ENCODE measurements around the gene RASGRF1.

The RASGRF1 gene

DNA sequence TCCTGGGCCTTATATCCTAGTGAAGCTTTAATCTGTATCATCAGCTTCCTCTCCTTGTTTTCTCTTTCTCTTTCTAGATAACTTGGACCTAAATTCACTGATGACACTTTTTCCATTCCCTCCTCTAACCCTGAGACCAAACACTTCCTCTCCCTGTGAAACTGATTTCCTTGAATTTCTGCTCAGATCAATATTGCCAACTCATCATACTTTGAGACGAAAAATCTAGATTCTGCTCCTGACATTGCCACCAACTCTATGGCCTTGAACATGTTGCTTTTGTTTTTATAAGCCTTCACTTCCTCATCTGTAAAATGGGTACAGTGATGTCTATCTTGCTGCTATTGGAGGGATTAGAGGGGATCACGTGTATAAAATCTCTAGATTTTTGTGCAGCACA is 42.7 kb upstream of the RASGRF1 start:
- Histone ChIP-seq H3K9me3 (ENCODE audit: insufficient read depth, low read depth, low read length) (no peaks in the 10 kb centered on the region), H3K27me3 (ENCODE audit: insufficient read depth, low read length, poor library complexity, severe bottlenecking) (no peaks in the 10 kb centered on the region), H4K20me1 (ENCODE audit: insufficient read depth, low read length, poor library complexity, severe bottlenecking) (no peaks in the 10 kb centered on the region), H3K9me2 (replicated peaks; ENCODE audit: low read depth, low read length) (no peaks in the 10 kb centered on the region), H3K4me2 (ENCODE audit: low read depth, low read length, poor library complexity, severe bottlenecking) (no peak overlapping the region), H2AFZ (ENCODE audit: low read length) (no peak overlapping the region), H3F3A (ENCODE audit: low read depth) (no peaks in the 10 kb centered on the region), H3K9ac (ENCODE audit: low read depth, low read length, poor library complexity, severe bottlenecking) (no peak overlapping the region), H3K36me3 (ENCODE audit: insufficient read depth, low read length) (no peaks in the 10 kb centered on the region), H3K79me2 (ENCODE audit: insufficient read depth, low read length) (no peaks in the 10 kb centered on the region), H3K4me3 (ENCODE audit: low read length, poor library complexity, severe bottlenecking) (no peak overlapping the region), H3K4me1 (ENCODE audit: insufficient read depth, low read length, poor library complexity, severe bottlenecking) (no peaks in the 10 kb centered on the region)
- TF ChIP-seq, protein P1, sequence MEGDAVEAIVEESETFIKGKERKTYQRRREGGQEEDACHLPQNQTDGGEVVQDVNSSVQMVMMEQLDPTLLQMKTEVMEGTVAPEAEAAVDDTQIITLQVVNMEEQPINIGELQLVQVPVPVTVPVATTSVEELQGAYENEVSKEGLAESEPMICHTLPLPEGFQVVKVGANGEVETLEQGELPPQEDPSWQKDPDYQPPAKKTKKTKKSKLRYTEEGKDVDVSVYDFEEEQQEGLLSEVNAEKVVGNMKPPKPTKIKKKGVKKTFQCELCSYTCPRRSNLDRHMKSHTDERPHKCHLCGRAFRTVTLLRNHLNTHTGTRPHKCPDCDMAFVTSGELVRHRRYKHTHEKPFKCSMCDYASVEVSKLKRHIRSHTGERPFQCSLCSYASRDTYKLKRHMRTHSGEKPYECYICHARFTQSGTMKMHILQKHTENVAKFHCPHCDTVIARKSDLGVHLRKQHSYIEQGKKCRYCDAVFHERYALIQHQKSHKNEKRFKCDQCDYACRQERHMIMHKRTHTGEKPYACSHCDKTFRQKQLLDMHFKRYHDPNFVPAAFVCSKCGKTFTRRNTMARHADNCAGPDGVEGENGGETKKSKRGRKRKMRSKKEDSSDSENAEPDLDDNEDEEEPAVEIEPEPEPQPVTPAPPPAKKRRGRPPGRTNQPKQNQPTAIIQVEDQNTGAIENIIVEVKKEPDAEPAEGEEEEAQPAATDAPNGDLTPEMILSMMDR (conservative IDR thresholded peaks at IDR 0.05; ENCODE audit: low read length): no peak
- no peak for TF ChIP-seq EZH2phosphoT487 (IDR thresholded peaks at IDR 0.05; ENCODE audit: borderline replicate concordance)

DNA sequence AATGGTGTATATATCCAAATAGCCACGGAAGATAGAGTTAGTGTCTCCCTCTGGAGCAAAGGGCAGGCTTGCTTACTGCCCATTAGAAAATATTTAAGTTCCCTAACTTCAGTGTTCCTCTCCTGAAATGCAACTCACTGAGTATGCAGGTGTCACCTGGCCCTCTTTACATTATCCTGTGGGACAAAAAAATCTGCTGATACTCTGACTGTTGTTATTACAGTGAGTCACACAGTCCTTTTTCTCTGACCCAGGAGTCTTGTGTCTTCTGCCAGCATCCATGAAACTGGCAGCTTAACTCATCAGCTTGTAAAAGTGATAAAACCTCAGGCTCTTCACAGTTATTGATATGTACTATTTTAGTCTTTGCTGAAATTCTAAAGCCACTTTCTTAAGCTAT is 42.2 kb upstream of the RASGRF1 start:
- Histone ChIP-seq H3K4me3 (ENCODE audit: low read length, poor library complexity, severe bottlenecking) (no peak overlapping the region), H3K9me3 (ENCODE audit: insufficient read depth, low read depth, low read length) (no peaks in the 10 kb centered on the region), H3K4me1 (ENCODE audit: insufficient read depth, low read length, poor library complexity, severe bottlenecking) (no peaks in the 10 kb centered on the region), H2AFZ (ENCODE audit: low read length) (no peak overlapping the region), H3F3A (ENCODE audit: low read depth) (no peaks in the 10 kb centered on the region), H3K79me2 (ENCODE audit: insufficient read depth, low read length) (no peaks in the 10 kb centered on the region), H3K9ac (ENCODE audit: low read depth, low read length, poor library complexity, severe bottlenecking) (no peak overlapping the region), H3K9me2 (replicated peaks; ENCODE audit: low read depth, low read length) (no peaks in the 10 kb centered on the region), H3K4me2 (ENCODE audit: low read depth, low read length, poor library complexity, severe bottlenecking) (no peak overlapping the region), H4K20me1 (ENCODE audit: insufficient read depth, low read length, poor library complexity, severe bottlenecking) (no peaks in the 10 kb centered on the region), H3K36me3 (ENCODE audit: insufficient read depth, low read length) (no peaks in the 10 kb centered on the region), H3K27me3 (ENCODE audit: insufficient read depth, low read length, poor library complexity, severe bottlenecking) (no peaks in the 10 kb centered on the region)
- TF ChIP-seq, protein P1 (conservative IDR thresholded peaks at IDR 0.05; ENCODE audit: low read length): no peak
- no peak for TF ChIP-seq EZH2phosphoT487 (IDR thresholded peaks at IDR 0.05; ENCODE audit: borderline replicate concordance)

DNA sequence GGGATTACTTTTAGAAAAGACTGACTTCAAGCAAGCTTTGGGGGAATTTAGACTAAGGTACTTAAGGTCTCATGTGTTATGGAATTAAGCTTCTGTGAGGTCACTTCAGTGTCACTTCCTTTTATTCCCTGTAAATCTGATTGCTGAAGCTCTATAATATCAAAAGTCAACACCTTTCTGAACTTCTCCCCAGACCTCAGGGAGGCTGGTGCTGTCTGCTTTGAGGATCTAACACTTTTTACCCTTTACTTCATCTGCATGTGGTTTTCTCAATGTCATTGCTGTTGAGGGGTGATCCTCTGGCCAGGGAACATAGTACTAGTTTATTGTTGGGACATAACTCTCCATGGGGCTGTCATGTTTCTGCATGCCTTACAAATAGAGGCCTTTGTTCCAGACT is 41.8 kb upstream of the RASGRF1 start:
- TF ChIP-seq, protein P1 (conservative IDR thresholded peaks at IDR 0.05; ENCODE audit: low read length): no peak
- TF ChIP-seq EZH2phosphoT487 (IDR thresholded peaks at IDR 0.05; ENCODE audit: borderline replicate concordance): no peak
- Histone ChIP-seq H2AFZ (ENCODE audit: low read length) (no peak overlapping the region), H3K4me2 (ENCODE audit: low read depth, low read length, poor library complexity, severe bottlenecking) (no peak overlapping the region), H3K36me3 (ENCODE audit: insufficient read depth, low read length) (no peaks in the 10 kb centered on the region), H4K20me1 (ENCODE audit: insufficient read depth, low read length, poor library complexity, severe bottlenecking) (no peaks in the 10 kb centered on the region), H3F3A (ENCODE audit: low read depth) (no peaks in the 10 kb centered on the region), H3K9ac (ENCODE audit: low read depth, low read length, poor library complexity, severe bottlenecking) (no peak overlapping the region), H3K4me3 (ENCODE audit: low read length, poor library complexity, severe bottlenecking) (no peak overlapping the region), H3K79me2 (ENCODE audit: insufficient read depth, low read length) (no peaks in the 10 kb centered on the region), H3K9me3 (ENCODE audit: insufficient read depth, low read depth, low read length) (no peaks in the 10 kb centered on the region), H3K9me2 (replicated peaks; ENCODE audit: low read depth, low read length) (no peaks in the 10 kb centered on the region), H3K4me1 (ENCODE audit: insufficient read depth, low read length, poor library complexity, severe bottlenecking) (no peaks in the 10 kb centered on the region), H3K27me3 (ENCODE audit: insufficient read depth, low read length, poor library complexity, severe bottlenecking) (no peaks in the 10 kb centered on the region)
